ENCODE results near the gene NUMBL.

DNA sequence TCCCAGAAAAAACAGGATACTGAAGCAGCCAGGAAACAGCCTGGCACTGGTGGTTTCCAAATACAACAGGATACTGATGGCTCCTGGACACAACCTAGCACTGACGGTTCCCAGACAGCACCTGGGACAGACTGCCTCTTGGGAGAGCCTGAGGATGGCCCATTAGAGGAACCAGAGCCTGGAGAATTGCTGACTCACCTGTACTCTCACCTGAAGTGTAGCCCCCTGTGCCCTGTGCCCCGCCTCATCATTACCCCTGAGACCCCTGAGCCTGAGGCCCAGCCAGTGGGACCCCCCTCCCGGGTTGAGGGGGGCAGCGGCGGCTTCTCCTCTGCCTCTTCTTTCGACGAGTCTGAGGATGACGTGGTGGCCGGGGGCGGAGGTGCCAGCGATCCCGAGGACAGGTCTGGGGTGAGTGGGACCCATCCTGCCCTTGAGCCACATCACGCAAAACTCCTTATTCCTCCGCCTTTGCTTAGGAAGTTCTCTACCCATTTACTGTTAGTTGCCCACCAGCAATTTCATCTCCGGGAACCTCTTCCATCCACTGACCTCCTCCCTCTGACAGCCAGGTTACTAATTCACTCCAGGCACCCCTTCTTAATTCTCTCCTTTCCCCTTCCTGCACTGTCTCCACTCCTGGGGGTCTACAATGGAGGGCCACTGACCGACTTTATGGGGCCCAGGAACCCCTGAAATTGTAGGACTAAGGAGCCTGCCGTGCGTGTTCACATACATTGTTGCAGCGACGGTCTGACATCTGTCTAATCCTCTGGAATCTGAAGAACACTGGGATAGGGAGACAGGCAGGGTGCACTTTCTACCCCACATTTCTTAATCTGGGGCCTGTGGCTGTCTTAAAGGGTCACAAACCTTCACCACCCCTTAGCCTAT is 27.7 kb upstream of the NUMBL start:
- TF ChIP-seq CTCF (IDR thresholded peaks at IDR 0.05) (no peak), ZFX (IDR thresholded peaks at IDR 0.05; ENCODE audit: borderline replicate concordance) (no peak)
